Astrocyte (in vitro differentiated cells and primary cell): Measurements from ENCODE around the gene CRNKL1. TPM values are rescaled to one million over a fixed set of nuclear protein-coding genes. Genes with fewer than 3 reads are reported as not detected.
"Not testable (repeated sequence)": the region's sequence is repeated elsewhere in the genome, so short reads cannot be mapped to it uniquely, and the experiment has no call there.

Source experiments
- DNase-seq: peaks from one replicate; pipeline ENCODE4 v3.0.0-alpha.2; 2010; ENCODE audit warnings: low read depth
- FAIRE-seq: peaks from 2 replicates; lab custom pipeline; 2011; peaks lifted over from hg19 to GRCh38; lab: Jason Lieb, UNC
- H2AFZ ChIP-seq: 2 replicates; pipeline ENCODE4 v1.6.0; 2012; ENCODE audit warnings: low read depth, low read length, inconsistent platforms
- H3K27ac ChIP-seq: 2 replicates; pipeline ENCODE4 v1.5.1; 2011; ENCODE audit warnings: low read depth, low read length, inconsistent platforms
- H3K27me3 ChIP-seq: 2 replicates; pipeline ENCODE4 v1.6.0; 2011; ENCODE audit warnings: low read length, inconsistent platforms; ENCODE audit not compliant: insufficient read depth
- H3K36me3 ChIP-seq: 2 replicates; pipeline ENCODE4 v1.5.1; 2011; ENCODE audit warnings: low read length, inconsistent platforms; ENCODE audit not compliant: insufficient read depth
- H3K4me1 ChIP-seq: 2 replicates; pipeline ENCODE4 v1.5.1; 2011; ENCODE audit warnings: low read length, inconsistent platforms; ENCODE audit not compliant: insufficient read depth
- H3K4me2 ChIP-seq: 2 replicates; pipeline ENCODE4 v1.6.0; 2012; ENCODE audit warnings: low read length, inconsistent platforms
- H3K4me3 ChIP-seq: 2 replicates; pipeline ENCODE4 v1.5.1; 2011; ENCODE audit warnings: low read depth, mild to moderate bottlenecking, low read length, inconsistent platforms; ENCODE audit not compliant: insufficient read depth
- H3K79me2 ChIP-seq: 2 replicates; pipeline ENCODE4 v1.6.0; 2012; ENCODE audit warnings: mild to moderate bottlenecking, low read length, inconsistent platforms; ENCODE audit not compliant: insufficient read depth
- H3K9ac ChIP-seq: 2 replicates; pipeline ENCODE4 v1.6.0; 2012; ENCODE audit warnings: mild to moderate bottlenecking, low read length, inconsistent platforms
- H3K9me3 ChIP-seq: 2 replicates; pipeline ENCODE4 v1.5.1; 2012; ENCODE audit warnings: low read depth, mild to moderate bottlenecking, low read length, inconsistent platforms; ENCODE audit not compliant: insufficient read depth
- H4K20me1 ChIP-seq: 2 replicates; pipeline ENCODE4 v1.6.0; 2012; ENCODE audit warnings: low read length, inconsistent platforms; ENCODE audit not compliant: insufficient read depth
- H3K27ac Mint-ChIP-seq: one replicate; pipeline ENCODE4 v1.8.0; 2021; ENCODE audit warnings: mild to moderate bottlenecking, mixed read lengths; ENCODE audit not compliant: unreplicated experiment
- H3K27me3 Mint-ChIP-seq: one replicate; pipeline ENCODE4 v1.8.0; 2021; ENCODE audit warnings: low read depth, mixed read lengths; ENCODE audit not compliant: unreplicated experiment
- H3K36me3 Mint-ChIP-seq: one replicate; pipeline ENCODE4 v1.8.0; 2021; ENCODE audit warnings: low read depth, mixed read lengths; ENCODE audit not compliant: unreplicated experiment
- H3K4me1 Mint-ChIP-seq: one replicate; pipeline ENCODE4 v1.8.0; 2021; ENCODE audit warnings: low read depth, mixed read lengths; ENCODE audit not compliant: unreplicated experiment
- H3K4me3 Mint-ChIP-seq: one replicate; pipeline ENCODE4 v1.8.0; 2021; ENCODE audit warnings: mild to moderate bottlenecking, moderate library complexity, mixed read lengths; ENCODE audit not compliant: unreplicated experiment
- H3K9me3 Mint-ChIP-seq: one replicate; pipeline ENCODE4 v1.8.0; 2021; ENCODE audit warnings: mild to moderate bottlenecking, mixed read lengths; ENCODE audit not compliant: unreplicated experiment
- CTCF ChIP-seq: IDR thresholded peaks from 2 replicates; pipeline ENCODE4 v1.5.1; 2011; ENCODE audit warnings: low read depth, mild to moderate bottlenecking, inconsistent platforms, low read length, moderate library complexity; ENCODE audit not compliant: insufficient read depth
- EZH2 ChIP-seq: IDR thresholded peaks from 2 replicates; pipeline ENCODE4 v1.6.1; 2012; ENCODE audit warnings: mild to moderate bottlenecking, low read length, inconsistent platforms; ENCODE audit not compliant: insufficient read depth
- total RNA-seq: library from RNA; stranded (reverse); gene quantifications from 2 replicates; pipeline ENCODE4 v1.2.1, GENCODE V29; 2021

The CRNKL1 gene
- total RNA-seq, 1 donor from 2014 or later: 20.2 TPM

- H3K9me3 ChIP-seq: no peaks in the 10 kb centered on the region
- H3K27me3 ChIP-seq: no peaks in the 10 kb centered on the region
- Mint-ChIP-seq H3K36me3 (no peaks in the 10 kb centered on the region), H3K27ac (no peak overlapping the region), H3K4me1 (peaks cover 6% of the 10 kb centered on the region), H3K9me3 (no peaks in the 10 kb centered on the region), H3K27me3 (no peaks in the 10 kb centered on the region), H3K4me3 (no peak overlapping the region)
- no peak overlapping the region for H3K9ac ChIP-seq
- H4K20me1 ChIP-seq: no peaks in the 10 kb centered on the region
- H3K36me3 ChIP-seq: no peaks in the 10 kb centered on the region
- TF ChIP-seq CTCF (no peak), EZH2 (no peak)
- FAIRE-seq (no peak), DNase-seq (no peak)
- H2AFZ ChIP-seq: no peak overlapping the region
- no peak overlapping the region for H3K27ac ChIP-seq
- no peak overlapping the region for H3K4me3 ChIP-seq
- H3K79me2 ChIP-seq: no peaks in the 10 kb centered on the region
- H3K4me1 ChIP-seq: peaks cover 5% of the 10 kb centered on the region
- H3K4me2 ChIP-seq: no peak overlapping the region
These were observed 42.4 kb downstream of the CRNKL1 start for GRCh38 chr20:20009784-20010253.

- Mint-ChIP-seq H3K36me3 (peaks cover 4% of the 10 kb centered on the region), H3K27ac (no peak overlapping the region), H3K4me1 (peaks cover 20% of the 10 kb centered on the region), H3K27me3 (no peaks in the 10 kb centered on the region), H3K9me3 (no peaks in the 10 kb centered on the region), H3K4me3 (no peak overlapping the region)
- no peak overlapping the region for H3K4me2 ChIP-seq
- H2AFZ ChIP-seq: no peak overlapping the region
- H3K4me3 ChIP-seq: no peak overlapping the region
- no peaks in the 10 kb centered on the region for H3K4me1 ChIP-seq
- FAIRE-seq (no peak), DNase-seq (no peak)
- peaks cover 27% of the 10 kb centered on the region for H3K36me3 ChIP-seq
- H3K79me2 ChIP-seq: peaks cover 8% of the 10 kb centered on the region
- H3K9me3 ChIP-seq: no peaks in the 10 kb centered on the region
- no peak overlapping the region for H3K27ac ChIP-seq
- no peak for TF ChIP-seq CTCF
- TF ChIP-seq EZH2: no peak
- H3K9ac ChIP-seq: no peak overlapping the region
- H4K20me1 ChIP-seq: peaks cover 16% of the 10 kb centered on the region
- H3K27me3 ChIP-seq: no peaks in the 10 kb centered on the region
These were observed 46.9 kb downstream of the CRNKL1 start for GRCh38 chr20:20005342-20005741.

GRCh38 chr20:20003955-20004322, 48.3 kb downstream of the CRNKL1 start:
- H3K9me3 ChIP-seq, FAIRE-seq, DNase-seq, H3K36me3 Mint-ChIP-seq, H3K27me3 Mint-ChIP-seq, H2AFZ ChIP-seq, H3K27me3 ChIP-seq, H3K4me2 ChIP-seq, H3K4me3 Mint-ChIP-seq, H3K27ac ChIP-seq, H3K27ac Mint-ChIP-seq, H3K9ac ChIP-seq, H3K9me3 Mint-ChIP-seq, H3K4me3 ChIP-seq, H3K4me1 ChIP-seq: not testable (repeated sequence)
- H4K20me1 ChIP-seq: peaks cover 28% of the 10 kb centered on the region
- peaks cover 20% of the 10 kb centered on the region for H3K4me1 Mint-ChIP-seq
- H3K36me3 ChIP-seq: peaks cover 38% of the 10 kb centered on the region
- H3K79me2 ChIP-seq: peaks cover 14% of the 10 kb centered on the region
